GM12872 (cell line): ENCODE results near the gene MYO6.

Experiments
- TF ChIP-seq, protein P1 (sequence below): IDR thresholded peaks from 3 replicates; pipeline ENCODE4 v1.5.1; 2011; ENCODE audit warnings: low read depth, mild to moderate bottlenecking, low read length, moderate library complexity; ENCODE audit not compliant: insufficient read depth

MYO6 gene

GRCh38 chr6:75748743-75749538 lies at the start of gene MYO6:
MYO6 (plus strand) TSS chr6:75749239; CDS start chr6:75817548, 68,309 bp downstream.
- TF ChIP-seq, protein P1, sequence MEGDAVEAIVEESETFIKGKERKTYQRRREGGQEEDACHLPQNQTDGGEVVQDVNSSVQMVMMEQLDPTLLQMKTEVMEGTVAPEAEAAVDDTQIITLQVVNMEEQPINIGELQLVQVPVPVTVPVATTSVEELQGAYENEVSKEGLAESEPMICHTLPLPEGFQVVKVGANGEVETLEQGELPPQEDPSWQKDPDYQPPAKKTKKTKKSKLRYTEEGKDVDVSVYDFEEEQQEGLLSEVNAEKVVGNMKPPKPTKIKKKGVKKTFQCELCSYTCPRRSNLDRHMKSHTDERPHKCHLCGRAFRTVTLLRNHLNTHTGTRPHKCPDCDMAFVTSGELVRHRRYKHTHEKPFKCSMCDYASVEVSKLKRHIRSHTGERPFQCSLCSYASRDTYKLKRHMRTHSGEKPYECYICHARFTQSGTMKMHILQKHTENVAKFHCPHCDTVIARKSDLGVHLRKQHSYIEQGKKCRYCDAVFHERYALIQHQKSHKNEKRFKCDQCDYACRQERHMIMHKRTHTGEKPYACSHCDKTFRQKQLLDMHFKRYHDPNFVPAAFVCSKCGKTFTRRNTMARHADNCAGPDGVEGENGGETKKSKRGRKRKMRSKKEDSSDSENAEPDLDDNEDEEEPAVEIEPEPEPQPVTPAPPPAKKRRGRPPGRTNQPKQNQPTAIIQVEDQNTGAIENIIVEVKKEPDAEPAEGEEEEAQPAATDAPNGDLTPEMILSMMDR, result no peak

- TF ChIP-seq, protein P1, result no peak
These were observed 37.9 kb upstream of the MYO6 start for GRCh38 chr6:75711173-75711572.

- TF ChIP-seq, protein P1, result no peak
These were observed 29.9 kb upstream of the MYO6 start for GRCh38 chr6:75719133-75719532.

- TF ChIP-seq, protein P1, result no peak
These were observed 25.7 kb upstream of the MYO6 start for GRCh38 chr6:75723382-75723781.

GRCh38 chr6:75727206-75727605 lies 21.8 kb upstream of the MYO6 start:
- TF ChIP-seq, protein P1, result no peak

DNA sequence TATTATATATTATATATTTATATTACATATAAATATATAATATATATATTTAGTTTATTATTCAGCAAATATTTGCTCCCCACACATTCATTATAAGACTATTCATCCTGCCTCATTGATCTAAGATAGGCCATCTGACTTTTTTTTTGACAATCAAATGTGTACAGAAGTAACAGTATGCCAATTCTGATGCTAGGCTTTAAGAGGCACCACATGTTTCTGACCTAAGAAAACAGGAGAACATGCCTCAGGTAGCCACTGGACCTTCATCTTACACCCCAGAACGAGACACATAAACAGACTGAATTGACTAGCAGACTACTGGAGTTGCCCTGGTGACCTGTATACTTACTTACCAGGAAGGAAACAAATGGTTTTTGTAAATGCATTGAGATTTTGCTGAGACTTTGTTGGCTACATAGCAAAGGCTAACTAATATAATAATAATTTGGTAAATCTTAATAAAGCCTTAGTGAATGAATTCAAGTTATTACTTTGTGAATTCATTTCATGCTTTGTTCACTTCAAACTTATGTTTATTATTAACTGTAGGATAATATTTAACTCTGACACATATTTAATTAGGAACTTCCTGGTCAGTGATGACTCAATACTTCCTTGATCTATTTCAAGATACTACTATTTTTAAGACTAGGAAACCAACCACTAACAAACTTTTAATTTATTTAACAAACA lies 13.4 kb upstream of the MYO6 start:
- TF ChIP-seq, protein P1, result no peak

DNA sequence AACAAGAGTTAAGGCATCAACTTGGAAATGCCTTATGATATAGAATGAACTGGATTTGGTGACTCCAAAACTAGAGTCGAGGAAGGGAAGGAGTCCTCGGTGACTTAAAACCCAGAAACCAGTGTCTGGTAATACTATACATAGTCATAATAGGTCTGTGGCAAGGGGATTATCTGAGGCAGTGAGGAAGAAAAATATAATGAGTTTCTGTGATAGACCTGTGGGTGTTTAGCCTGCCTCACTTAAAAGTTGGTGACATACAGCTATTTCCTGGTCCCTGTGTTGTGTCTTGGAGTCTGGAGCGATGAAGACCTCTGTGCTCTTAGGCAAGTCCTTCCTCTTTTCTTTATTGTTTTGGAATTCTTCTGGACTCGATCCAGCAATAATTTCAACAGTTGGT lies 5.1 kb upstream of the MYO6 start:
- TF ChIP-seq, protein P1, result no peak
